ENCODE data around the gene RING1.
"Not testable (repeated sequence)": the region's sequence is repeated elsewhere in the genome, so short reads cannot be mapped to it uniquely, and the experiment has no call there.

Gene RING1

DNA sequence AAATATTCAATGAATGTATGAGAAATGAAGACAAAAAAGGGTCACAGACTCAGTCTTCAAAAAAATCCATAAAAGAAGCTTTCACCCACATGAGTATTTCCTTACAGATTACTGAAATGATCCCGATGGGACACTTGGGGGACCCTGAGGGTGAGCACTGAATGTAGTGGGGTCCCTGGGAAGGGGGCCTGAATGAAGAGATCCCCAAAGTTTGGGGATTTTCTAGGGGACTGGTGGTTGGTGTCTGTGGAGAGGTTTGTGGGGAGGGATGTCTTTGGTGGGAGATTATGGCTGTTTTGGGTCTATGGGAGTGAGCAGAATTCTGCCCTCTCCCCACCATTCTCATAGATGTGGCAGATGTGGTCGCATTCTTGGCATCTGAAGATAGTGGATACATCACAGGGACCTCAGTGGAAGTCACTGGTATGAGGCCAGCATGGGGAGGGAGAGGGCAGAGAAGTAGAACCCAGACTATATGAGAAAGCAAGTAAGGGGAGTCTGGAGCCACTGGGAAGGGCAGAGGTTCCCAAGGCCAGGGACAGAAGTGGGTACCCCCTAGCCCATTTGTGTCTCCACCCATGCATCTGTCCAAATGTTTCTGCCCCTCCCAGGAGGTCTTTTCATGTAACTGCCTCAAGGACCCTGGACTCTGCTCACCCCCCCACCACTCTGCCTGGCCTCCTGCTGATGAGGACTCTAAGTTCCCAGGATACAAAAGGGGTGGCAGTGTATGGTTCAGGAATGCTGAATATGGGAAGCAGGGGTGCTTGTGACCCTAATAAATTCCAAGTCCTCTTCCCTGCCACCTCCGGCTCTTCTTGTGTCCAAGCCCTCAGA, 2.1 kb upstream of the RING1 start:
- DNase-seq (ENCODE audit: low spot score): no peak

GRCh38 chr6:33206864-33207551, 1.3 kb upstream of the RING1 start:
- no peak for DNase-seq (ENCODE audit: low spot score)

- DNase-seq (ENCODE audit: low spot score): no peak
These were observed 679 bp upstream of the RING1 start for GRCh38 chr6:33207552-33208090.

DNA sequence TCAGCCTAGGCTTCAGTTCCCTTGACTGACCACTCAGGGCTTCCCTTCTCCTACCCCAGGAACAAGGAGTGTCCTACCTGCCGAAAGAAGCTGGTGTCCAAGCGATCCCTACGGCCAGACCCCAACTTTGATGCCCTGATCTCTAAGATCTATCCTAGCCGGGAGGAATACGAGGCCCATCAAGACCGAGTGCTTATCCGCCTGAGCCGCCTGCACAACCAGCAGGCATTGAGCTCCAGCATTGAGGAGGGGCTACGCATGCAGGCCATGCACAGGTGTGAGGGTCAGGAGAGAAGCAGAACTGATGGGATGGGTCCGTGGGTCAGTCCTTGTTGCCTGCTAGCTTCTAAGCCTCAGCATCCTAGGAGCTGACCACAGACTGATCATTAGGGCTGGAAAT, 1.6 kb downstream of the RING1 start:
- no peak for DNase-seq (ENCODE audit: low spot score)

GRCh38 chr6:33211136-33211535, 2.8 kb downstream of the RING1 start:
- DNase-seq (ENCODE audit: low spot score): no peak

DNA sequence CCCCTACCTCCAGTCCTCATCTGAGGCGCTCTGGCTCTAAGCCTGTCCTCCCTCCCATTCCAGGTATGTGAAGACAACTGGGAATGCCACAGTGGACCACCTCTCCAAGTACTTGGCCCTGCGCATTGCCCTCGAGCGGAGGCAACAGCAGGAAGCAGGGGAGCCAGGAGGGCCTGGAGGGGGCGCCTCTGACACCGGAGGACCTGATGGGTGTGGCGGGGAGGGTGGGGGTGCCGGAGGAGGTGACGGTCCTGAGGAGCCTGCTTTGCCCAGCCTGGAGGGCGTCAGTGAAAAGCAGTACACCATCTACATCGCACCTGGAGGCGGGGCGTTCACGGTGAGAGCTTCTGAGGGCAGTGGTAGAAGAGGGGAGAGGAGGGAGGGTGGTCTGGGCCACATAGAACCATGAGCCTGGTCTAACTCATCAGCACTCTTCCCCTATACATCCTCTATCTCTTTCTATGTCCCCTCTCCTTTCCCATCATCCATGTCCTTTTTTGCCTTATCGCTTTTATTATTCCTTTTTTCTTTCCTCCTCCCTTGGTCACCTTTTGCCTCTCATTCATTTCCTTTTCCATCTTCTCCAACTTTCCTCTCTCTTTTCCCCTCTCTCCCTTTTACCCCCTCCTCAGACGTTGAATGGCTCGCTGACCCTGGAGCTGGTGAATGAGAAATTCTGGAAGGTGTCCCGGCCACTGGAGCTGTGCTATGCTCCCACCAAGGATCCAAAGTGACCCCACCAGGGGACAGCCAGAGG, 3.5 kb downstream of the RING1 start:
- no peak for DNase-seq (ENCODE audit: low spot score)

DNA sequence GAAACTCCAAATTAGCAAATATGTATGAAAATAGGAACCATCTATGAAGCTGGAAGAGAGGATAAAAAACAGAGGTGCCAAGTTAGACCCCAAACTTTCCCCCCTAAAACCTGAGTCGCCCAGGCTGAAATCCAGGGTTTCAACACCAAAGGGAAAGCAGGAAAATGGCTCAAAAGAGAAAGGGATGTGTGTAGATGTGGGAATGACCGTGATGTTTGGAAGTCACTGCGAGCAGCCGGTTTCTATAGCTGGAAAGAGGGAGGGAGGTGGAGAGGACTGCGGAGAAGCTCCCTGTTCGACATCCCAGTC, 4.5 kb downstream of the RING1 start:
- DNase-seq (ENCODE audit: low spot score): no peak

DNA sequence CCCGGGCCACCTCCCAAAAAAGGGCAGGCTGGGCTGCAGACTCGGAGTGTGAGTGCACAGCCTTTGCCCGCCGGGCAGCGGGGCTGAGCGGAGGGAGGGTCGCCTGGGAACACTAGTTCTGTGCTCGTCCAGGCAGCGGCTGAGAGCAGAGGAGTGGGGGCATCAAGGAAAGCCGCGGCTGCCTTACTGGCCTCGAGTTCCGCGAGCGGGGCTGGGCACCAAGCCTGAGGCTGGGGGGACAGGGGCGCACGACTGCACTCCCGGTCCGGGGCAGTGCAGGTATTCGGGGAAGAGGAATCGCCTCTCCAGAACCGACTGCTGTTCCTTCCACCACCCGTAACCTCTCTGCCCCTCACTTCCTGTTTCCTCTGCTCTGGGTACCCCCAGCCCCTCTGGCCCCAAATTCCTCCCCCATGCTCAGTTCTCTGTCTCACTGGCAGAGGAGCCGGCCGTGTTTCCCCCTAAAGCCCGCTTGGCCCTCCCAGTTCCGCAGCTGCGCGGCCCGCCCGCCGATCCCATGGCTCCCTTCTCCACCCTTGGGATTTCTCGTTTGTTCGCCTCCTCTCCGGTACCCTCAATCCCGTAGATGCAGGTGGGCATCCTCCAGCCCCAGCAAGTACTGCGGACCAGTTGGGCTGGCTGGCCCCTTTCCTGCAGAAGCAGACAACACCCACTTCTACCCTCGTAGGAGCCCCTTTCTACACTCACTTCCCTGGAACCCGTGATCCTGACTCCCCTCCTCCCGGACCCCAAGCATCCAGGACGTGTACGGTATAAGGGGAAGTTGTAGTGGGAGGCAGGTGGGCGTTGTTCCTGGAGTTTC, 5.1 kb downstream of the RING1 start:
- no peak for DNase-seq (ENCODE audit: low spot score)

GRCh38 chr6:33213989-33214335, 5.7 kb downstream of the RING1 start:
- no peak for DNase-seq (ENCODE audit: low spot score)

DNA sequence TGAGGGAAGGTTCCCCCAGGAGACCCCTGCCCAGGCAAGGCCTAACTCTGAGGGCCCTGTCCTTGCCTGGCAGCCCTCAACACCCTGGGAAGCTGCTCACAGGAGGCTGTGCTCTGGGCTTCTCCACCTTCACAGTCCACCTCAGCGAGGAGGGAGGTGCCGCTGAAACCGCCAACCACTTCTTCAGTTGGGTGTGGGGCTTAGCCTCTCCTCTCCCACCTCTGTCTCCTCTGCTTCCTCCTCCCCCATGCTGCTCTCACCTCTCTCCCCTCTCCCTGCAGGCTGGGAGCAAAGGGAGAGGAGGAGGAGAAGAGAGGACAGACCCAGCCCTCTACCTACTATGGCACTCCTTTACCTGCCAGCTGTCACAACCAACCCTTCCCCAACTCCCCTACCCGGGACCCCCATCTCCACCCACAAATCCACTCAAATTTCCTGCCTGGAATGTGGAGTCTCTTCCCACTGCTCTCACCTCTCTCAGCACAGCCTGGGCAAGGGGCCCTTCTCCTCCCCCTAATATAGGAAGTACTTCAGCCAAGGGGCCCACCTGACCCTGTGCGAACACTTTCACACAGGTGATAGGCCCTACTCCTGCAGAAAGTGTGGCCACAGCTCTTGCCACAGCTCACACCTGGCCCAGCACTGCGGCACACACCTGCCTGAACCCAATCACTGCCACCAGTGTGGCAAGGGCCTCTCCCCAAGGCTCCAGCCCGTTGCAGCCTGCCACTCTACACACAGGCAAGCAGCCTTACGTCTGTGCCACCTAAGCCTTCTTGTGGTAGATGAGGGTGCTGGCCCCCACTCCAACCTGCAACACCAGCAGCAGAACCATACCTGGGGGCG, 7.2 kb downstream of the RING1 start:
- no peak for DNase-seq (ENCODE audit: low spot score)

DNA sequence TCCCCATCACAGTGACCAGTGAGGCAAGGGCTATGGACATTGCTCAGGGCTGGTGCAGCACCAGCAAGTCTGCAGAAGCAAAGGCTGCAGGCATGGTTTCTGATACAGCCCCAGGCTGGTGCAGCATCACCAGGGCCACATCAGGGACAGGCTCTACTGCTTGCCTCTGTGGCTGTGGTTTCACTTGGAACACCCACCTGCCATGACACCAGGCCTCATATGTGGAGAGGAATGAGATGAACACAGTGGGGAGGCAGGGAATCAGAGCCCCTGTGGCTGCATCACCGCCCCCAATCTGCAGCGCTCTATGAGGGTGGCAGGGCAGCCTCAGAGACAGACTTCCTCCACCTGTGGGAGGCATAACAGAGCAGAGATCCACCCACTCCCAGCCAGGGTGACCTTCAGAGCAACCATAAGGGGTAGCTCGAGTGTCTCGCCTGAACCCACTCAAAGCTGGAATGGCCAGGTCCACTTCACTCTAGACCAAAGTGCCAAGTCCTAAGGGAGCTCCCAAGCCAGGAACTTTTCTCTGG, 7.9 kb downstream of the RING1 start:
- no peak for DNase-seq (ENCODE audit: low spot score)

GRCh38 chr6:33217246-33217645, 8.9 kb downstream of the RING1 start:
- DNase-seq (ENCODE audit: low spot score): no peak

- DNase-seq (ENCODE audit: low spot score): no peak
These were observed 9.4 kb downstream of the RING1 start for GRCh38 chr6:33217681-33218080.

GRCh38 chr6:33226503-33227120, 18.3 kb downstream of the RING1 start:
- not testable (repeated sequence) for DNase-seq (ENCODE audit: low spot score)

DNA sequence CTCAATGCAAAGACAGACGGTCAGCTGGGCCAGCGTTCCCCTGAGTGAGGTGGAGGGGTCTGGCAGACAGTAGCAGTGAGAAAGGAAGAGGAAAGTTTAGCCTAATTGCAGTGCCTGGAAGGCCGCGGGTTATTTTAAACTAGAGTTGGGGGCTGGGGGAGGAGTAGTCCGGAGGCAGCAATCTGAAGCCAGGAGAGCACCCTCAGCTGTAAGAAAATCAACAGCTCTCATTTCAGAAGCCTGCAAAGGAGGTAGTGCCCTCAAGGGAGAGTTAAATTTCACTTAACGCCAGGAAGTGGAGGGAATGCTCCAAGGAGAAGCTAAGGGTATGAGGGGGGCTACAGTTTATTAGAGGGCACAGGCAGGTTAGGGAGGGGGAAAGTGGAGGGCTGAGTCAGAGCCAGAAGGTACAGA, 26.9 kb downstream of the RING1 start:
- DNase-seq (ENCODE audit: low spot score): no peak

- DNase-seq (ENCODE audit: low spot score): no peak
These were observed 28.0 kb downstream of the RING1 start for GRCh38 chr6:33236328-33236727.

DNA sequence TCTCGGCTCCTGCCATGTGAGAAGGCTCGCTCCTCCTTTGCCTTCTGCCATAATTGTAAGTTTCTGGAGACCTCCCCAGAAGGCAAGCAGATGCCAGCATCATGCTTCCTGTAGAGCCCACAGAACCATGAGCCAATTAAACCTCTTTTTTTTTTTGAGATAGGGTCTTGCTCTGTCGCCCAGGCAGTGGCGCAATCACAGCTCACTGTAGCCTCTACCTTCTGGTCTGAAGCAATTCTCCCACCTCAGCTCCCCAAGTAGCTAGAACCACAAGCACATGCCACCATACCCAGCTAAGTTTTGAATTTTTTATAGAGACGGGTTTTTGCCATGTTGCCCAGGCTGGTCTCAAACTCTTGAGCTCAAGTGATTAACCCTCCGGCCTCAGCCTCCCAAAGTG, 28.6 kb downstream of the RING1 start:
- DNase-seq (ENCODE audit: low spot score): no peak

- DNase-seq (ENCODE audit: low spot score): no peak
These were observed 29.4 kb downstream of the RING1 start for GRCh38 chr6:33237741-33238140.

DNA sequence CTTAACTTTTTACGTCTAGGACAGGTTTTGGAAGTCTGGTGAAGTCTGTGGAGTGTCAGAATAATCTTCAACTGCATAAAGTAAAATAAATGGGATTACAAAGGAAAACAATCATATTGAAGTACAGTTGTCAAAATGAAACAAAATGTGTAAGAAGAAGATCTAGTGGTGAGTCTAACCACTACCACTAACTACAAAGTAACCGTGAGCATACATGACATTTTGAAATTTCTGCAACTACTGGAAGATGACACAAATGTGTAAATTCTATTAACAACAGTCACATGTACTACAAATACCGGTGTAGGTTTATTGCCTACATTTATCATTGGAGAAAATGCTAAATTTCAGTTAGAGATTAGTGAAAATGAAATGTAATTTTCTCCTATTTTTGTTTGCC, 33.7 kb downstream of the RING1 start:
- no peak for DNase-seq (ENCODE audit: low spot score)

GRCh38 chr6:33243476-33243875, 35.2 kb downstream of the RING1 start:
- DNase-seq (ENCODE audit: low spot score): no peak
